ENCODE results near the gene STX12. TPM values are rescaled to one million over a fixed set of nuclear protein-coding genes. Genes with fewer than 3 reads are reported as not detected.

The STX12 gene
- 72.2 TPM for total RNA-seq

DNA sequence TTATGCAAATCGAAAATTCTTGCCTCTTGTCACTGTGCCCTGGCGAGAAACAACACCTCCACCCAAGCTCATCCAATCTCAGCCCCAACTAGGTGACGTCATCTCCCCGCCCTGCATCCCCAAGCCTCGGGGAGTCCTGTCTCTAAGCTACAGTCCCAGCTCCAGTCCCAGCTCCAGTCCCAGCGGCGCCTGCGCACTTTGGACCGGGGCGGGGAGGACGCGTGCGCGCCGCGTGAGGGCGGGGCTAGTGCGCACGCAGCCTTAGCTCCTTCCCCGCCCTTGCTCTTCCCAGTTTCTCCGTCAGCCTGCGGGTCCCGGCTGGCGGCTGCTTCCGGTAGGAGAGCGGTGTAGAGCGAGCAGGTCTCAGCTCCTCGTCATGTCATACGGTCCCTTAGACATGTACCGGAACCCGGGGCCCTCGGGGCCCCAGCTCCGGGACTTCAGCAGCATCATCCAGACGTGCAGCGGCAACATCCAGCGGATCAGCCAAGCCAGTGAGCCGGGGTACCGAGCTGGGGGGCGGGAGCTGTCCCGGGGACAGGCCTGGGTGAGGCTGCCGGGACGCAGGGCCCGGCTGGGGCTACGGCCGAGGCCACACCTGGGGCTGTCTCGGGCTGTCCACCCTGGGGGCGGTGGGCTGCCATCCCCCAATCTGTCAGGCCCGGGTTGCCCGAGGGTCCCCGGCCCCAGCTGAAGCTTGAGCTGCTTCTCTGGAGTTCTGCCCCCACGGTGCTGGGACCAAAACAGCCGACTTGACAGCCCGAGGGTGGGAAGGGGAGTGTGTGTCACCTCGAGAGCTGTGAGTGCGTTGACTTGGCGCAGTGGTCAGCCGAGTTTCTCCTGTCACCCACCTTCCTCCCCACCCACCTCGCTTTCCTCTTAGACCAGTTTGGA lies at the start of gene STX12:
TSS of gene STX12 (plus strand) at position 288 of the 894 bp plus-strand sequence. CDS start at position 377, 89 bp downstream.
- ATAC-seq (peak; percentile 99), DNase-seq (ENCODE audit: low spot score) (peak; percentile 99)
- intact Hi-C loops (cut with DNase I) = no loop called here

DNA sequence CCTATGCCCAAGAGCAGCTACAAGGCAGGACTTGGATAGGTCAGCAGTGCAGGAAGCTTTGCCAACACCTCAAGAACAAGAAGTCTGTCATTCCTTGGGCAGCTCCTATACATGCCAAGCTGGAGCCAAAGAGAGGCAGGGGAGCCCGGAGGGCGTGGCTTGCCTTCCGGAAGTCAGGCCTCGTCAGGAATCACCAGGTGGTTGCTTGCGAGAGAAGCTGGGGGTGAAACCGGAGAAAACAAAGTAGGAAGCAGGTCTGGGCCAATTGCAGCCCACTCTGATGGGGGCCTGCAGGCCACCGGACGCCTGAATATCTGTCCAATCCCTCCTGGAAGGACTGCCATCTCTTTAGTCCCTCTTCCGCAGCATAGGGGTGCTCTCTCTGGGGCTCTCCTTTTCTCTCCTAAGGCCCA lies 48.1 kb upstream of the STX12 start:
- peak; percentile 67 for DNase-seq (ENCODE audit: low spot score)
- peak; percentile 6 for ATAC-seq
- intact Hi-C loops (cut with DNase I) = loop anchor here (10.0 kb wide), 1 partner anchor 50 kb away; the partner anchor contains the start of gene IFI6

DNA sequence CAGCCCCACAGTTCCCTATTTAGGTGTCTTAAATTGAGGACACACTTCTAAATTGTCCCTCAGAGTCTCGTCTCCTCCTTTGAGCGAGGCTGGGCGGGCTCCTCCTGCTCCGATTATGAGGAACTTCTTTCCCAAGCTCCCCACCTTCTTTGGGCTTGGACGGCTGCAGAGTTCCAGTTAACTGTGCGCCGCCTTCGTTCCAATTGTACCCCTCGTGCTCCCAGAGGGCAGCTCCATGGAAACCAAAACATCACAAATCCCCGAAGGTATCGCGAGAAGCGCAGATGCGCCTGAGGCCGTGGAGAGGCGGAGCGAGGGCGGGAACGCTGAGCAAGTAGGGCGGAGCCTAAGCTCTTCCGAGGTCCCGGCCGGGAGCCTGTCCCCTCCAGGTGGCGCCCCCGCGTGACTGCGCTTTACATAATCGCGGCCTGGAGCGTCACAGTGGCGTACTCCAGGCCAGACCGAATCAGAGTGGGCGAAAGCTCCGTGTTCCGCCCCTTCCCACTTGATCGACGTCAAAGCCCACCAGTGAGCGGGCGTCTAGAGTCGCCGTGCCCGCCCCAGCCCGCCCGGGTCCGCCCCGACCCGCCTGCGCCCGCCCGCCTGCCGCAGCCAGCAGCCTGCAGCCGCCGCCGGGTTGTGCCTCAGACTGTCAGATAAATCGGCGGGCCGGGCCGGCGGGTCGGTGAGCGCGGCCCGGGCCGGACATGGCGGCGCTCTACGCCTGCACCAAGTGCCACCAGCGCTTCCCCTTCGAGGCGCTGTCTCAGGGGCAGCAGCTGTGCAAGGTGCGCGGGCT lies 47.4 kb upstream of the STX12 start, which contains the start of gene FAM76A:
TSS of gene FAM76A (plus strand) at position 588 of the 799 bp plus-strand sequence. CDS start at position 708, 120 bp downstream.
- peak; percentile 98 for ATAC-seq
- peak; percentile 100 for DNase-seq (ENCODE audit: low spot score)
- intact Hi-C loops (cut with DNase I) = loop anchor here (10.0 kb wide), 1 partner anchor 51 kb away; the partner anchor contains the start of gene IFI6

DNA sequence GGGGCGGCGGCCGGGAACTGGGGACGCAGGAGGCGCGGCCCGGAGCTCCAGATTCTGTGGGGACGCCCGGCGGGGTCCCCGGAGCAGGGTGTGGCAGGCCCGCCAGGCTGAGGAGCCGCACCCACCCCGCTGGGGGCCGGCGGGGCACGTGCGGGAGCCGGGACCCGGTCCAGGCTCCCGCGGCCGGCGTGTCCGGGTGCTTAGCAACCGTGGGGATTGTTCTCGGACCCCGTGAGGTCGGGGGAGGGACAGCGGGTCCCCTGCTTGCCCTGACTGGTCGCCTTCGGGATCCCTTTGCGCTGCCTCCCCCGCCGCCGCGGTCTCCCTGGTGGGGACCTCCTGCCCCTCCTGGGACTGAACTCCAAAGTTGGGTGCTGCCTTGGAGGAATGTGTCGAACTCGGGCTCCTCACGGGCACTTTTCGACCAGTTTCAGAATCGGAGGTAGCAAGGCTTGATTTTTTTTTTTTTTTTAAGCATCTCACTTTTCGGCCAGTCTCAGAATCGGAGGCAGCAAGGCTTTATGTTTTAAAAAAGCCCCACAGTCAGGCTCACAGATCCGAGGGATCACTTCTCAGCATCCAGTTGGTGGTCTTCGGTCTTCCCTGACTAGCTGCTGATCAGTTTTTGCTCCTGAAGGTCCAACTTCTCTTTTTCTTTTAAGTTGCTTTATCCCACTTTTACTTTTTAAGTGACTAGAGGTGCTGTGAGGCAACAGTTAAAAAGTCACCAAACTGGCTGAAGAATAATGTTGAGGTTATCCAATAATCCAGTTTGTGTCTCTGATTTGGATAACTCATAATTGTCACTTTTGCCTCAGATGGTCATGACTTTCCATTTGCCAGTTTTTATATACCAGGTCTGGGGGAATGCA lies 46.6 kb upstream of the STX12 start:
- DNase-seq (ENCODE audit: low spot score) (peak; percentile 75), ATAC-seq (no peak)
- intact Hi-C loops (cut with DNase I) = loop anchor here (10.0 kb wide), 1 partner anchor 52 kb away; the partner anchor contains the start of gene IFI6

DNA sequence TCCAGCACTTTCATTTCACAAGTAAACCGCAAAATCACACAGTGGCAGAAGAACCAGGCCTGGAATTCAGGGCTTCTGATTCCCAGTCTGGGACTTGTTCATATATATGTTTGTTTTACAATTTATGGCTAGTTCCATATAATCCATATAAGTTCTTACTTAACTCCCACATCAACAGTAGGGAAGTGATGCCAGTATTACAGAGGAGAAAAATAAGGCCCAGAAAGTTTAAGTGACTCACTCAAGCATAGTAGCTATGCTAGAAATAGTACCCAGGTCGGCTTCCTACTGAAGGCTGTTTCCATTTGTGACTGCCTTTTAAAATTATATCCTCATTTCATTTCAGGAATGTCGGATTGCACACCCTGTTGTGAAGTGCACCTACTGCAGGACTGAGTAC lies 45.9 kb upstream of the STX12 start:
- intact Hi-C loops (cut with DNase I) = loop anchor here (10.0 kb wide), 1 partner anchor 52 kb away; the partner anchor contains the start of gene IFI6
- no peak for ATAC-seq
- DNase-seq (ENCODE audit: low spot score) = no peak

DNA sequence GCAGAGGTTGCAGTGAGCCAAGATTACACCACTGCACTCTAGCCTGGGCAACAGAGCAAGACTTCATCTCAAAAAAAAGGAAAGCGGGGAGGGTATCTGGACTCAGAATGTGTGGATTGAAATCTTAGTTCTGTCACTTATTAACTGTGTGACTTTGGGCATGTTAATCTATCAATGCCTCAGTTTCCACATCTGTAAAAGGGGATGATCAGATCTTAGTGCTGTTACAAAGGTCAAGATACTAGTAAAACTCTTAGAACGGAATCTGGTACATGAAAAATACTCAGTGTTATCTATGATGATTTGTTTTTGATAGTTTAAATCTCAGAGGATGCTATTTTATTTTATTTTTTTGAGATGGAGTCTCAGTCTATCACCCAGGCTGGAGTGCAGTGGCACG lies 36.8 kb upstream of the STX12 start:
- DNase-seq (ENCODE audit: low spot score) (no peak), ATAC-seq (no peak)
- intact Hi-C loops (cut with DNase I) = no loop called here

DNA sequence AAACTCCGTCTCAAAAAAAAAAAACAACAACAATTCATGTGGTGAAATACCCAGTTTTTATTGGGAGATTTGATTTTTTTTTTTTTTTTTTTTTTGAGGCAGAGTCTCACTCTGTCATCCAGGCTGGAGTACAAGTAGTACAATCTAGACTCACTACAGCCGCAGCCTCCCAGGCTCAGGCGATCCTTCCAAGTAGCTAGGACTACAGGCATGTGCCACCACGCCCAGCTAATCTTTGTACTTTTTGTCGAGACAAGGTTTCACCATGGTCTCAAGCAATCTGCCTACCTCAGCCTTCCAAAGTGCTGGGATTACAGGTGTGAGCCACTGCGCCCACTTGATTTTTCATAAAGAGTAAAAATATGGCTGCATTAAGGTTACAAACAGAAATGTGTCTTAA lies 31.9 kb upstream of the STX12 start:
- intact Hi-C loops (cut with DNase I) = no loop called here
- DNase-seq (ENCODE audit: low spot score) = no peak

DNA sequence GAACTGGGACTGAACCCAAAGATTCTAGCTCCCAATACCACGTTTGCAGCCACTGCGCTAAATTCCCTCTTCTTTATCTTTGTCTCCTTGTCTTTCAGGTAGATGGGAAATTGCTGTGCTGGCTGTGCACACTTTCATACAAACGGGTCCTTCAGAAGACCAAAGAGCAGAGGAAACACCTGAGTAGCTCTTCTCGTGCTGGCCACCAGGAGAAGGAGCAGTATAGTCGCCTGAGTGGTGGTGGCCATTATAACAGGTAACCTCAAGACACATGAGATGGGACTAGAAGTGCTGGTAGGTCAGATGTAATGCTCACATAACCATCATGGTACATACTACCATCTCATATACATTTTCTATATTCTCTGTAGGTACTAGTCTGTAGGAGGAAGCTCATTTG lies 28.5 kb upstream of the STX12 start:
- ATAC-seq (no peak), DNase-seq (ENCODE audit: low spot score) (no peak)
- intact Hi-C loops (cut with DNase I) = no loop called here

More for the DNA sequence above, 31.9 kb upstream of the STX12 start:
- ATAC-seq = no peak

DNA sequence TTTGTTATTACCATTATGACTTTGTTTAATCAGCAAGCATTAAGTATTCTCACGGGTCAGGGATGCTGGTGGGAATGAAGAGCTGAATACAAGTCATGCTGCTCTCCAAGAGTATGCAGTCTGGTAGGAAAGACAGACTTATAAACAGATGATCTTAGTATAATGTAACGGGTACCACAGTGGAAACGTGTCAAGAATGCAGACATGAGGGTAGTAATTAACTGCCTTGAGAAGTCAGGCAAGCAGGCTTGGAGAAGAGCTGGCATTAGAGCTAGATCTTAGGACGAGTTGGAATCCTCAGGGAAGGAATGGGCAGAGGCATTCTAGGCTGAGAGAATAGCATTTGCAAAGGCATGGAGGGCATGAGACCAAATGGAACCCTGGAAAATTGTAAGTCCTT lies 27.6 kb upstream of the STX12 start:
- ATAC-seq (no peak), DNase-seq (ENCODE audit: low spot score) (no peak)
- intact Hi-C loops (cut with DNase I) = no loop called here

DNA sequence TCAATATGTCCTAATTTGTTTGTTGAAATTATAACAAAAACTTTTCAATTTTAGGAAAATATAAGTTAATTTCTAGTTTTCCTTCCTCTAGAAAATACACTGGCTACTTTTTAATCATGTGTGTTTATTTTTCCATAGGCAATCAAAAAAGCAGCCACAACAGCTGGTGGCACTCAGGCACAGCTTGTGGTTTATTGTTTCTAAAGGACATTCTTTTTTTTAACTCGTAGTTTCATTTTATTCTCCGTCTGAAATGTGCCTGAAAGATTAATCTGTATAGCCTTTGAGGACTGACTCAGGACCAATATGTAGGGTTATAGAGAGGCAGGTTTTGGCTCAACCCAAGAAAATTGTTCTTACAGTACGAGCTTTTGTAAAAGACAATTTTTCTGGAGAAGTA lies 20.7 kb upstream of the STX12 start:
- intact Hi-C loops (cut with DNase I) = no loop called here
- no peak for ATAC-seq

DNA sequence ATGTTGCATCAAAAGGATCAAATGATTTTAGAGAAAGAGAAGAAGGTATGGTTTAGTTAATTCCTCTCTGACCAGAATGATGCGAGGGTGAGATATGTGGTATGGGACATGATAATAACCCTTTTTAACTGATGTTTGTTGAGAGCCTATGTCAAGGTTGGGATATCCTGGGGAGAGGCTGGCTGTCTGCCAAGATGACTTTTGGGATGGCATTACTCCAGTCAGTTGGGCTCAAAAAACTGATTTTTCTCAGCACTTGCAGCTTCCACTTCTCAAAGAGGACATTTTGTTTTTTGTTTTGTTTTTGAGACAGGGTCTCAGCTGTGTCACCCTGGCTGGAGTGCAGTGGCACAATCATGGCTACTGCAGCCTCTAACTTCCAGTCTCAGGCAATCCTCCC lies 17.7 kb upstream of the STX12 start:
- DNase-seq (ENCODE audit: low spot score) (no peak), ATAC-seq (peak; percentile 27)
- intact Hi-C loops (cut with DNase I) = no loop called here

More for the DNA sequence above, 20.7 kb upstream of the STX12 start:
- DNase-seq (ENCODE audit: low spot score) = no peak

DNA sequence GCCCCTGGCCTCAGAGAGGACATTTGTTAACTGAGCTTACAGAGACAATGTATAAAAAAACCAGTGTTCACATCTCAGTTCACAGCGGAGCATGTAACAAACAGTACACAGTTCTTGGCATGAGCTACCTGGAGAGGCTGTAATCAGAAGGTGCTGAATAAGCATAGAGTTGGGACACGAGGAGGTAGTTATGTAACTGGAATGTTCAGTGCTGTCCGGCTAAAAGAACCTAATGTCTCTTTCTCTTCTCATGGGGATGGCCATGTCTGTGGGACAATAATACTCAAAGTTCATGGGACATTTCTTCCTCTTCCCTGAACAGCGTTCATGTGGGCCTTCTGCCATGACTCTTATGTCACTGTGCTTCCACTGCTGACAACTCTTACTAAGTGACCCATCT lies 17.2 kb upstream of the STX12 start:
- intact Hi-C loops (cut with DNase I) = no loop called here
- ATAC-seq = peak; percentile 60
- DNase-seq (ENCODE audit: low spot score) = no peak

DNA sequence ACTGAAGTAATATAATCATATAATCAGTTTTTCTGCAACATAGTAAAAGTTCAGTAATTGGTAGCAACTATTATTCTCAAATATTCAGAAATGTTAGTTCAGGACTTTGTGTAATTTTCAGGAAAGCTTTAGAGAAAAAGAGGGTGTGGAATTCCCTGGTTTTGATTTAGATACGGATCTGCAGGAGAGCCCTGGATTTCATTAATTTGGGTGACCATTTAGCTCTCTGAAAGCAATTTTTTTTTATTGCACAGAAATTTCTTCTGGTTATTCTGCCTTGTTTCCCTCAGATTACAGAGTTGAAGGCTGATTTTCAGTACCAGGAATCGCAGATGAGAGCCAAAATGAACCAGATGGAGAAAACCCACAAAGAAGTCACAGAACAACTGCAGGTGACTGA lies 13.8 kb upstream of the STX12 start:
- no peak for ATAC-seq
- no peak for DNase-seq (ENCODE audit: low spot score)
- intact Hi-C loops (cut with DNase I) = no loop called here

DNA sequence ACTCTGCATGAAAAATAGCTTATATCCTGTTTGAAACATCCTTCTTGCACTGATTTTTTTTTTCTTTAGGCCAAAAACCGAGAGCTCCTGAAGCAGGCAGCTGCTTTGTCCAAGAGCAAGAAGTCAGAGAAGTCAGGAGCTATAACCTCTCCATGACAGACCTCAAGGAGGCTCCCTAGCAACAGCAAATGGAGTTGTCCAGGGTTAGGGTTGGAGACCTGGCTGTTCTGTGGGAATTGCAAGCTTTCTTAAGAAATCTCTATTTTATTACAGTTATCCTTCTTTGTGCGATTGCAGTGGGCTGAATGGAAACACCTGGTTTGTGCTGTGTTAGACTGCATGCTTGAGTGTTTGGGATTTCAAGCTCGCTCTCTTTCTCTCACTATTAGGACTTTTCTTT lies 12.6 kb upstream of the STX12 start:
- ATAC-seq = peak; percentile 86
- no peak for DNase-seq (ENCODE audit: low spot score)
- intact Hi-C loops (cut with DNase I) = no loop called here

DNA sequence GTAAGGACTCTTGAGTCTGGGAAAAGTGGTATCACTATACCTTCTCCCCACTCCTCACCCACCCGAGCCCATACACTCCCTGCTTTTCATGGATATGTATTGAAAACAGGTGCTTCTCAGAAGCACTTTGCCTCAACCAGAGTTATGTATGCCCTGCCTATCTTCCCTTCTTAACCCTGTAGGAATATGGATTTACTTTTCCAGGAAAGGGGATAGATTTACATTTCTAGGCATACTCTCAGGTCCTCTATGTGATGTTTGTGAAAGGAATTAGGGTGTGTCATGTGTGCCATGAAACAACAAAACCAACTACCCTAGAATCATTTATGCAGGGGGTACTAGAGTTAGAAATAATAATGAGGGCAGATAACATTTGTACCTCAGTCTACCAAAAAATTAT lies 11.0 kb upstream of the STX12 start:
- ATAC-seq = no peak
- intact Hi-C loops (cut with DNase I) = no loop called here
- no peak for DNase-seq (ENCODE audit: low spot score)

DNA sequence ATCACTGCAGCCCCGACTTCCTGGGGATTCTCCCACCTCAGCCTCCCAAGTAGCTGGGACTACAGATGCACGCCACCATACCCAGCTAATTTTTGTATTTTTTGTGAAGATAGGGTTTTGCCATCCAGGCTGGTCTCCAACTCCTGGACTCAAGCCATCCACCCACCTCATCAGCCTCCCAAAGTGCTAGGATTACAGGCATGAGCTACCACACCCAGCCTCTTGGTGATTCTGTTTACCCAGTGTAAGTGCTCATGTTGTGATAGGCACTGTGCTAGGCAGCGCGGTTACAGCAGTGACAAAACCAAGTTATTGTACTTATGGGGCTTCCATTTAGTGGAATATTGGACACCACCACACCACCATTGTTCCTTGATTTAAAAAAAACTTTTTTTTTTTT lies 9.7 kb upstream of the STX12 start:
- intact Hi-C loops (cut with DNase I) = no loop called here
- ATAC-seq (no peak), DNase-seq (ENCODE audit: low spot score) (no peak)

DNA sequence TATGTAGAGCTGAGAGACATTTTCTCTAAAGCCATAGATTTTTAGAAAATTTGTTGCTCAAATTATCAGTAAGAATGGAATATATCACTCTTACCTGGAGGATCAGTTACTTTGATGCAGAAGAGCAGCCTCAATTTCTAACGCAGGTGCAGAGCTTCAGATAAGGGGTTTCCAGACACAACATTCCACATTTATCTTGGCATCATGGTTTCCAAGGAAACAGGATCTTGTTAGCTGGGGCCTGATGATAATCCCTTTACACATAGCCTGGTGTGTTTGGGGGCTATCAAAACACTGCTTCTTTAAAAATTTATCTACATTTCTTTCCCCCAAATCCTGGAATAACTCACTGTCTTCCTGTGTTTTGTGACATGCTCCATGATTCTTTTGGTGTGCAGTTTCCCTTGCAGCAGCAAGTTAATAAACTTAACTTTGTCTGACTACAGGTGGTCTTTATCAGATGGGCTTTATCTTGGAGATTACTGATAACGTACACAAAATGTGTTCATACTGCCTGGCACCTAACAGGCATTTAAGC lies 2.7 kb upstream of the STX12 start:
- no peak for ATAC-seq
- intact Hi-C loops (cut with DNase I) = no loop called here
- DNase-seq (ENCODE audit: low spot score) = no peak

Measured in sciatic nerve (tissue), 2 donors.